Vagina (tissue), 2 donors: Measurements from ENCODE around the gene KDM4C. TPM values are rescaled to one million over a fixed set of nuclear protein-coding genes. Genes with fewer than 3 reads are reported as not detected.
A peak's percentile ranks its signal among the peaks of the same experiment; 100 is the strongest.
"Not testable (repeated sequence)": the region's sequence is repeated elsewhere in the genome, so short reads cannot be mapped to it uniquely, and the experiment has no call there.

Source experiments
- DNase-seq, 2 donors: peaks; one replicate each; pipeline ENCODE4 v3.0.0-alpha.2; 2017; ENCODE audit errors: extremely low spot score in 2 of 2
- H3K27ac ChIP-seq: fragments of 200-600 bp; sonication (generic); one replicate; pipeline ENCODE4 v1.5.1; 2019
- H3K27me3 ChIP-seq: fragments of 200-600 bp; sonication (generic); one replicate; pipeline ENCODE4 v1.5.1; 2019
- H3K36me3 ChIP-seq, 2 donors: fragments of 200-600 bp; sonication (generic); one replicate each; pipeline ENCODE4 v1.5.1; 2017 to 2019
- H3K4me1 ChIP-seq: fragments of 200-600 bp; sonication (generic); one replicate; pipeline ENCODE4 v1.5.1; 2019
- H3K4me3 ChIP-seq, 2 donors: fragments of 200-600 bp; sonication (generic); 1 replicate in 1 of 2; 2 replicates in 1 of 2; pipeline ENCODE4 v1.5.1; 2016 to 2019
- H3K9me3 ChIP-seq: fragments of 200-600 bp; sonication (generic); one replicate; pipeline ENCODE4 v1.5.1; 2019
- POLR2A ChIP-seq, 2 donors: fragments of 450-650 bp; IDR thresholded peaks; one replicate each; pipeline ENCODE4 v1.6.1; 2017; ENCODE audit warnings: antibody characterized with exemption in 2 of 2, mild to moderate bottlenecking in 2 of 2, moderate library complexity in 2 of 2
- POLR2AphosphoS5 ChIP-seq, 2 donors: sonication (generic); formaldehyde crosslinking; IDR thresholded peaks; one replicate each; pipeline ENCODE4 v1.9.0; 2017; ENCODE audit warnings: antibody characterized with exemption in 2 of 2, mild to moderate bottlenecking in 2 of 2, low read depth in 1 of 2; ENCODE audit not compliant: insufficient read depth in 1 of 2
- intact Hi-C: fragments of 100-400 bp; cut with DNase I; formaldehyde crosslinking; loops from one replicate; pipeline ENCODE4 v1.15.1; 2023
- total RNA-seq: library from RNA; depleted of rRNA; stranded (reverse); fragments of >200 nt; gene quantifications from one replicate; pipeline ENCODE4 v1.2.3, GENCODE V29; 2016
- TF ChIP-seq, protein P1 (sequence below), 3 experiments: fragments of 450-650 bp in 2 of 3; fragments of 200-600 bp in 1 of 3; sonication (generic) in 1 of 3; IDR thresholded peaks; one replicate each; pipeline ENCODE4 v1.5.1; 2017 to 2019; ENCODE audit warnings: antibody characterized with exemption in 3 of 3, mild to moderate bottlenecking in 2 of 3, moderate library complexity in 2 of 3

Gene KDM4C
- total RNA-seq, 1 donor from 2014 or later: 35.6 TPM

GRCh38 chr9:6782981-6783380 lies 25.2 kb downstream of the KDM4C start:
- peaks cover 19% of the 10 kb centered on the region for H3K4me1 ChIP-seq
- intact Hi-C loops: no loop called here
- no peak overlapping the region for H3K27ac ChIP-seq
- DNase-seq: no peak
- no peaks in the 10 kb centered on the region for H3K36me3 ChIP-seq
- TF ChIP-seq, protein P1, sequence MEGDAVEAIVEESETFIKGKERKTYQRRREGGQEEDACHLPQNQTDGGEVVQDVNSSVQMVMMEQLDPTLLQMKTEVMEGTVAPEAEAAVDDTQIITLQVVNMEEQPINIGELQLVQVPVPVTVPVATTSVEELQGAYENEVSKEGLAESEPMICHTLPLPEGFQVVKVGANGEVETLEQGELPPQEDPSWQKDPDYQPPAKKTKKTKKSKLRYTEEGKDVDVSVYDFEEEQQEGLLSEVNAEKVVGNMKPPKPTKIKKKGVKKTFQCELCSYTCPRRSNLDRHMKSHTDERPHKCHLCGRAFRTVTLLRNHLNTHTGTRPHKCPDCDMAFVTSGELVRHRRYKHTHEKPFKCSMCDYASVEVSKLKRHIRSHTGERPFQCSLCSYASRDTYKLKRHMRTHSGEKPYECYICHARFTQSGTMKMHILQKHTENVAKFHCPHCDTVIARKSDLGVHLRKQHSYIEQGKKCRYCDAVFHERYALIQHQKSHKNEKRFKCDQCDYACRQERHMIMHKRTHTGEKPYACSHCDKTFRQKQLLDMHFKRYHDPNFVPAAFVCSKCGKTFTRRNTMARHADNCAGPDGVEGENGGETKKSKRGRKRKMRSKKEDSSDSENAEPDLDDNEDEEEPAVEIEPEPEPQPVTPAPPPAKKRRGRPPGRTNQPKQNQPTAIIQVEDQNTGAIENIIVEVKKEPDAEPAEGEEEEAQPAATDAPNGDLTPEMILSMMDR (IDR thresholded peaks at IDR 0.05): no peak
- no peak for TF ChIP-seq POLR2AphosphoS5 (IDR thresholded peaks at IDR 0.05; ENCODE audit: insufficient read depth in 1 of 2, low read depth in 1 of 2)
- no peak for TF ChIP-seq POLR2A (IDR thresholded peaks at IDR 0.05)
- H3K9me3 ChIP-seq: no peaks in the 10 kb centered on the region
- no peak overlapping the region for H3K4me3 ChIP-seq
- no peaks in the 10 kb centered on the region for H3K27me3 ChIP-seq

- intact Hi-C loops: no loop called here
- H3K4me1 ChIP-seq: peaks cover 27% of the 10 kb centered on the region
- no peaks in the 10 kb centered on the region for H3K9me3 ChIP-seq
- TF ChIP-seq POLR2A (IDR thresholded peaks at IDR 0.05) (no peak), POLR2AphosphoS5 (IDR thresholded peaks at IDR 0.05; ENCODE audit: insufficient read depth in 1 of 2, low read depth in 1 of 2) (no peak)
- TF ChIP-seq, protein P1 (IDR thresholded peaks at IDR 0.05): no peak
- H3K27ac ChIP-seq: no peak overlapping the region
- H3K27me3 ChIP-seq: no peaks in the 10 kb centered on the region
- no peak for DNase-seq
- no peaks in the 10 kb centered on the region for H3K36me3 ChIP-seq
- H3K4me3 ChIP-seq: no peak overlapping the region
Observed at GRCh38 chr9:6783753-6784152, 26.0 kb downstream of the KDM4C start.

DNA sequence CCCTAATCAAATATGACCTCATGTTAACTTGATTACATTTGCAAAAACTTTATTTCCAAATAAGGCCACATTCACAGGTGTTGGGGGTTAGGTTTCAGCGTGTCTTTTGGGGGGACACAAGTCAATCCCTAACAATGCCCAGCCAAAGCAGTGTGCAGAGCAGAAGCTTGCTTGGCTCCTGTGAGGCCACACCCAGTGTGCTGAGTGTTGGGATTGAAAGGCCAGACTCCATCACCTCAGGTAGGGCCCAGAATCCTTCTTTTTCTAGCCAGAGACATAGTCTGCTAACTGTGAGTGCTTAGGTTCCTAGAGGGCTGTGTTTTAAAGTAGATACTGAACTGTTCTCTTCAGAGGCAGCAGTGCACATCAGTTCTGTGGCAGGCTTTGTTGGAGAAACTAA lies 27.9 kb downstream of the KDM4C start:
- intact Hi-C loops: no loop called here
- Histone ChIP-seq H3K9me3 (no peaks in the 10 kb centered on the region), H3K4me1 (peaks cover 28% of the 10 kb centered on the region), H3K4me3 (no peak overlapping the region), H3K27me3 (no peaks in the 10 kb centered on the region), H3K36me3 (no peaks in the 10 kb centered on the region), H3K27ac (no peak overlapping the region)
- no peak for DNase-seq
- TF ChIP-seq, protein P1 (IDR thresholded peaks at IDR 0.05): no peak
- TF ChIP-seq POLR2A (IDR thresholded peaks at IDR 0.05) (no peak), POLR2AphosphoS5 (IDR thresholded peaks at IDR 0.05; ENCODE audit: insufficient read depth in 1 of 2, low read depth in 1 of 2) (no peak)

- intact Hi-C loops: no loop called here
- Histone ChIP-seq H3K4me3 (no peak overlapping the region), H3K36me3 (no peaks in the 10 kb centered on the region), H3K9me3 (no peaks in the 10 kb centered on the region), H3K27me3 (no peaks in the 10 kb centered on the region), H3K27ac (peak overlapping the region; percentile 5), H3K4me1 (peaks cover 28% of the 10 kb centered on the region)
- DNase-seq: no peak
- TF ChIP-seq POLR2AphosphoS5 (IDR thresholded peaks at IDR 0.05; ENCODE audit: insufficient read depth in 1 of 2, low read depth in 1 of 2) (no peak), POLR2A (IDR thresholded peaks at IDR 0.05) (no peak)
- TF ChIP-seq, protein P1 (IDR thresholded peaks at IDR 0.05): no peak
Observed at GRCh38 chr9:6787793-6788161, 30.0 kb downstream of the KDM4C start.

DNA sequence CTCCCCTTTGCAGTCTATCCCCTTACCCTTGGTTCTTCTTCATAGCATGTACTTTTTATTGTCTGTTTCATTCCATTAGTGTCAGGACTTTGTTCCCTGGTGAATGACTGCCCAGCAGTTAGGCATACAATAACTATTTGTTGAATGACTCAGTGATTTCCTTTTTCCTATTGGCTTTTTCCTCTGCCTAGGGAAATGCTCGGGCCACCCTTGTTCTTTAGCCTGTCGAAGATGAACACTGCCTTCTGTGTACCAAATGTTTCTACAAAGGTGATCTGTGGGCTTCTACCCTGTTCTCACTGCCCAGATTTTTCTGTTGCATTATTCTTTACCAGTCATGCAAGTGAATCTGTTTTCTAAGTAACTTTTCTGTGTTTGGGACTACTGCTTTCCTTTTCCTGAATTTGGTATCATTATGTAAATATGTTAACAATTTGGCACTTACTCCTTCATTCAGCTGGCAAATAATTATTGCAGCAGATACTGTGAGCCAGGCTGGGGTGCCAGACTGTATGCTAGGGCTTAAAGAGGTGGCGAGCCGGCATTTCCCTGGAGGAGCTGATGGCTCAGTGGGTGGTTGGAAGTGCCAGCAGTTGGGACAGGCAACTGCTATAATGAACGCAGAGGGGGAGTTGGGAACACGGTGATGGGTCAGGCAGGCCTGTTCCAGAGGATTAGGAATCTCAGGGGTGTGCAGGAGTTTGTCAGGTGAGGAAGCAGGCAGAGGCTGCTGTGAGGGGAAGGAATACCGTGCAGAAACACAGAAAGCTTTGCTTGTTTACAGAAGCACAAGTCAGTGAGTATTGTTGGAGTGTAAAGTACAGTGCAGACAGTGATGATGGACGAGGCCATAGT lies 30.6 kb downstream of the KDM4C start:
- Histone ChIP-seq H3K4me3 (no peak overlapping the region), H3K4me1 (peaks cover 28% of the 10 kb centered on the region), H3K27ac (peak overlapping the region; percentile 5), H3K9me3 (no peaks in the 10 kb centered on the region), H3K36me3 (no peaks in the 10 kb centered on the region), H3K27me3 (no peaks in the 10 kb centered on the region)
- no peak for TF ChIP-seq POLR2A (IDR thresholded peaks at IDR 0.05)
- TF ChIP-seq, protein P1 (IDR thresholded peaks at IDR 0.05): no peak
- no peak for TF ChIP-seq POLR2AphosphoS5 (IDR thresholded peaks at IDR 0.05; ENCODE audit: insufficient read depth in 1 of 2, low read depth in 1 of 2)
- no peak for DNase-seq
- intact Hi-C loops: no loop called here

DNA sequence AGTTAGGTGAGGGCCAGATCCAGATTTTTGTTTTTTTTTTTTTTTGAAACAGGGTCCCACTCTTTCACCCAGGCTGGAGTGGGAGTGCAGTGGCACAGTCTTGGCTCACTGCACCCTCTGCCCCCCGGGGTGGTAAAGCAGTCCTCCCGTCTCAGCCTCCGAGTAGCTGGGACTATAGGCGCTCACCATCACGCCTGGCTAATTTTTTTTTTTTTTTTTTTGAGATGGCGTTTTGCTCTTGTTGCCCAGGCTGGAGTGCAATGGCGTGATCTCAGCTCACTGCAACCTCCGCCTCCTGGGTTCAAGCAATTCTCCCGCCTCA lies 31.2 kb downstream of the KDM4C start:
- H3K4me3 ChIP-seq, intact Hi-C loops, H3K27ac ChIP-seq, H3K27me3 ChIP-seq, H3K36me3 ChIP-seq, H3K9me3 ChIP-seq, DNase-seq: not testable (repeated sequence)
- peaks cover 28% of the 10 kb centered on the region for H3K4me1 ChIP-seq
